Epithelial cell of umbilical artery (primary cell): Measurements from ENCODE around the gene MSMB. TPM values are rescaled to one million over a fixed set of nuclear protein-coding genes. Genes with fewer than 3 reads are reported as not detected.

Experiments used
- total RNA-seq: library from RNA; depleted of rRNA; stranded (reverse); fragments of >200 nt; gene quantifications from 2 replicates; pipeline ENCODE4 v1.2.3, GENCODE V29; 2014

Gene MSMB, protein sequence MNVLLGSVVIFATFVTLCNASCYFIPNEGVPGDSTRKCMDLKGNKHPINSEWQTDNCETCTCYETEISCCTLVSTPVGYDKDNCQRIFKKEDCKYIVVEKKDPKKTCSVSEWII
- total RNA-seq = not detected in 2 replicates

DNA sequence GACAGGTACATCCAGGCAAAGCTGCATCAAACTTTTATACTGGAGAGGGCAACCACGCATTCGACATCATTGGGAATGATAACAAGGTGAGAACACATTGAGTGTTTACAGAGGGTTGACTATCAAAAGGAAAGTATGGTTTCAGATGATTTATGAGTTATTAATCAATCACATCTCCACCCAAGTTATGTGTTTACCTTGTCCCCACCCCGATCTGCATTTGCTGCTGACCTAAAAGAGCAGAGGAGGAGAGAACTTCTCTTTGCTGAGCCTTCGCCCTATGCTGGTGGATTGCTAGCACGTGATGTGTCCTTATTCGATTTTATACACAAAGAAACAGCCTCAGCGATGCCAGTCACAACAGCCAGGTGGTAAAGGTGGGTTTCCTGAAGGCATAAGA lies at the start of gene MSMB:
Gene MSMB, minus strand, starts transcription at position 9 of the 400 bp plus-strand sequence. CDS start 32 bp downstream, outside the sequence.

DNA sequence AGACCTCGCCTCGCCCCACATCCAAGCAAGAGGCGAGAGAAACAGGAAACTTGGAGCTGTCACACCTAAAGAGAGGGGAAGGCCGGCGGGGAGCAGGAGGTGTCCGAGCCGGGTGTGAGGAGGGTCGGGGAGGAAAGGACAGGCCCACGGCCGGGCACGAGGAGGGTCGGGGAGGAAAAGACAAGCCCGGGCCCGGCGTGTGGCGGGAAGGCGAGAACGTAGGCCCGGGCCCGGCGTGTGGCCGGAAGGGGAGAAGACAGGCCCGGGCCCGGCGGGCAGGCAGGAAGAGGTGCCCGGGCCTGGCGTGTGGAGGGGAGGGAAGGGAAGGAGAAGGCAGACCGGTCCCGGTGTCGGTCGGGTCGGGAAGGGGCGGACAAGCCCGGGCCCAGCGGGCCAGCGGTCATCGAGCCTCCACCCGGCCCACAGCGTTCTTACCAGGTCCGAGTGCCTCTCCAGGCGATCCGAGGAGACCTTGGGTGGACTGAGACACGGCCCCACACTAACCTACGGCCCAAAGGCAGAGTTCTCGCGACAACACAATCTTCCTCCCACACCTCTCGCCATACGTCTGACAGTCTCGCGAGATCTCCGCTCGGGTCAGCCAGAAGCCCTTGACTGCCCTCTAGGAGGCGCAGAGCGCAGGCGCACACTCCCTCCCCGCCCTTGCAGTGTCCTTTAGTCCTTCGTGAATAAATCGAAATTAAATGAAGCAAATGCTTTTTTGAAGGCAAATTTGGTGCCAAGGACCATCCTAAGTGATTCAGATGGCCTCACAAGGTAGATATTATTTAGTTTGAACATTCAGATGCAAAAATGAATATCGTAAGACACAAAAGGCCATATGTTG lies 15.8 kb downstream of the MSMB start, which contains the start of gene NCOA4:
Gene NCOA4, minus strand, starts transcription at position 533 of the 847 bp plus-strand sequence. CDS start 13,943 bp downstream, outside the sequence.

Other genes starting within 250 kb of the MSMB start
- gene AGAP4, start 198.8 kb downstream of the MSMB start, total RNA-seq = 2.3 and 2.9 TPM in 2 replicates
- gene TIMM23, start 73.8 kb downstream of the MSMB start, total RNA-seq = 108 and 130 TPM in 2 replicates
- gene NCOA4, start 15.6 kb downstream of the MSMB start, total RNA-seq = 198 and 204 TPM in 2 replicates
- not detected in 2 replicates for gene ANTXRL, start 240.7 kb upstream of the MSMB start, total RNA-seq